HL-60/S4 (cell line): ENCODE data around the gene RPL35.
"Not testable (repeated sequence)": the region's sequence is repeated elsewhere in the genome, so short reads cannot be mapped to it uniquely, and the experiment has no call there.

Experiments
- in situ Hi-C: fragments of 300-500 bp; cut with MboI; formaldehyde crosslinking; loops from 2 replicates; pipeline ENCODE4 v1.14.3; 2022; ENCODE audit warnings: low sequenced_read_pairs

The RPL35 gene

DNA sequence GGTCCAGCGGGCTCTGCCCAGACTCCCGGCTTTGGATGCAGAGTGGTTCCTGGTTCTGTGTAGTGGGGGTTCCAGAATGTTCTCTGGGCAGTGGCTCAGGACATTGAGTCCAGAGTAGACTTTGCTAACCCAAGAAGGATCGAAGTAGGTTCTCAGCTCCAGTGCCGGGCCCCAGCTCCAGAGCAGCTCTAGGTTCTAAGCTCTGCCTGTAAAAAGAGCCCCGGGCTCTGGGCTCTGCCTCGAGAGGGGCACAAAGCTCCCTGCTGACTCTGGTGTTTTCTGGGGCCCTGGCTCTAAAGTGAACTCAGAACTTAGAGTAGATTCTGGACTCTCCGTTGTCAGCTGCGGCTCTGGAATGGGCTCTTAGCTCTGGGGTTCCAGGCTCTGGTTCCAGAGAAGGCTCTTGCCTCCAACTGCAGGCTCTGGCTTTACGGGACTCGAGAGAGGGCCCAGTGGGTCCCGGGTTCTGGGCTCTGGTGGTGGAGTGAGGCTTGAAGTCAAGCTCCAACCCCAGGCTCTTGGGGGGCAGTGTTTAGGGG lies 8.1 kb downstream of the RPL35 start:
- in situ Hi-C loops: no loop called here

- in situ Hi-C loops: no loop called here
Observed at GRCh38 chr9:124852829-124853531, 8.8 kb downstream of the RPL35 start, which contains the start of gene WDR38. Gene WDR38 (plus strand): TSS chr9:124853460. CDS start chr9:124853532, 72 bp downstream.

DNA sequence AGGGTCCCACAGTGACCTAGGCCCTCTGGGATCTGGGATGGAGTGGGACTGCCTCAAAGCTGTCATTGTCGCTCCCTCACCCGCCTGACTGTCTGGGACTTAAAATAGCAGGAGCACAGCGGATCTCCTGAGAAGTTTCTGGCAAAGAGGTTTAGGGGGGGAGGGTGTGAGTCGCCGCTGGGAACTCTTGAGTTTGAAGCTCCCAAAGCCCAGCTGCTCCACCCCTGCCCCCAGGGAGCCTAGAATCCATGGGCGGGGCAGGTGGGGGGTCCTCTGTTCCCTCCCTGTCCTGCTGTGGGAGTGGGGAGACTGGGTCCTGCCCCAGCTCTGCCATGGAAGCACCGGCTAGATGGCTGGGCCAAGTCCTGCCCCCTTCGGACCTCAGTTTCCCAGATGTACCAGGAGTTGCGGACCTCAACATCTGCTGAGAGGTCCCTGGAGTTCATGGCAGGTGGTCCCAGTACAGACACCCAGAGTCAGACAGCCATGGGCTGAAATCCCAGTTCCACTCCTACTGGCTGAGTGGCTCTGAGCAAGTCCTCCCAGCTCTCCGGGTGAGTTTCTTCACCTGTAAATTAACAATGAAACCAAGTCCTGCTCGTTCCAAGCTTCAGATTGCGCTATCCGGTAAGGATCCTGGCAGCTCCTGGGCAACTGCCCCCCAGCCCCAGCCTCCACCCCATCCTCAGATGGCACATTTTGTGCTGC lies 9.5 kb downstream of the RPL35 start:
- in situ Hi-C loops: no loop called here

DNA sequence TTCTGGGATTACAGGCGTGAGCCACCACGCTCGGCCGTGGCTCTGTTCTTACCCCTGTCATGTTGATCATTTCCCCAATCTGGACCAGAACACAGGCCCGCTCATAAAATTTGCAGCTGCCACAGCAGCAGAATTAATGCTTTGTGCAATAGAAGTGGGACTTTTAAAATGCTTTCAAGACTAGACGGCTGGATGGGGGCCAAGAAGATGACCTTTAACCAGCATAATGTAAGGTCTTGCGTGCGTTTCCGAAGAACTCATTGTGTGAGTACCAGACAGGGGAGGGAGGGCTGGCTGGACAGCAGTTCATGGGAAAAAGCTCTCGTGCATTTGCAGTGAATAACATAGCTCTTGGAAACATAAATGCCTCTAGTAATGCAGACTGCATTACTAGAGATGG lies 12.0 kb downstream of the RPL35 start:
- in situ Hi-C loops: no loop called here

- in situ Hi-C loops: no loop called here
Observed at GRCh38 chr9:124846969-124847368, 14.8 kb downstream of the RPL35 start.

DNA sequence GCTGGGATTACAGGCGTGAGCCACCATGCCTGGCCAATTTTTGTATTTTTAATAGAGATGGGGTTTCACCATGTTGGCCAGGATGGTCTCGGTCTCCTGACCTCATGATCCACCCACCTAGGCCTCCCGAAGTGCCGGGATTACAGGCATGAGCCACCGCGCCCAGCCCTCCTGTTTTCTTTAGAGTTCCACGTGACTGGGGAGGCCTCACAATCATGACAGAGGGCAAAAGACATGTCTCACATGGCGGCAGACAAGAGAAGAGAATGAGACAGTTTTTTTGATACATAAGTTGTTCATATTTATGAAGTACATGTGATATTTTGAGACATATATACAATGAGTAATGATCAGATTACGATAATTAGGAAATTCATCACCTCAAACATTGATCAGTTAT lies 15.3 kb downstream of the RPL35 start:
- in situ Hi-C loops: not testable (repeated sequence)

GRCh38 chr9:124844291-124844690 lies 17.5 kb downstream of the RPL35 start:
- in situ Hi-C loops: loop anchor here (5.0 kb wide), 1 partner anchor 72 kb away; the partner anchor contains the start of gene NR6A1

DNA sequence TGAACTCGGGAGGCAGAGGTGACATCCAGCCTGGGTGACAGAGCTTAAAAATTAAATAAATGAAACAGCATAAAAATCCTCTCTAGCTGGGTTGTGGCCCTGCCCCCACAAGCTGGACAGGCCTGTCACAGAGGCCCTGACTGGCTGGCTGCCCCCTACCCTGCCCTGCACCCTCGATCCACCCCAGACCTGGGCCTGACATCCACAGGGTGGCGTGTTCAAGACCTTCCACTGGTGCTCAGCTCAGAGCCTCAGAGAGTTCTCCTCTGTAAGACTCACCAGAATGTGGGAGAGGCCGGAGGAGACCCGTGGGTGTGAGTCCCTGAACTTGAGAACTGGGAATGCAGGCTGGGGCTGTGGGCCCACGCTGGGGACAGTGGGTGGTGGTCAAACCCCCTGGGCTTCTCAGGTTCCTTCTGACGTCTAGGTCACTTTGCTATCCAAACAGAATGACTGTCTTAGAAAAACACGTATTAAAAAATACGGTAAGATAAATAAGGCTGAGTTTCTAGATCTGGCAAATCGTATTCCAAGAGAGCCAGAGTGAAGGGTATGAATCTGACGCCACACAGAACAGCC lies 18.2 kb downstream of the RPL35 start:
- in situ Hi-C loops: loop anchor here (5.0 kb wide), 1 partner anchor 71 kb away; the partner anchor contains the start of gene NR6A1

- in situ Hi-C loops: loop anchor here (5.0 kb wide), 1 partner anchor 69 kb away; the partner anchor contains the start of gene NR6A1
Observed at GRCh38 chr9:124841075-124841821, 20.5 kb downstream of the RPL35 start.

- in situ Hi-C loops: loop anchor here (5.0 kb wide), 1 partner anchor 68 kb away; the partner anchor contains the start of gene NR6A1
Observed at GRCh38 chr9:124840300-124840833, 21.4 kb downstream of the RPL35 start.

GRCh38 chr9:124839612-124840299 lies 22.0 kb downstream of the RPL35 start:
- in situ Hi-C loops: loop anchor here (5.0 kb wide), 1 partner anchor 67 kb away; the partner anchor contains the start of gene NR6A1

GRCh38 chr9:124838567-124839275 lies 23.0 kb downstream of the RPL35 start:
- in situ Hi-C loops: not testable (repeated sequence)

GRCh38 chr9:124838132-124838531 lies 23.6 kb downstream of the RPL35 start:
- in situ Hi-C loops: not testable (repeated sequence)

- in situ Hi-C loops: no loop called here
Observed at GRCh38 chr9:124835026-124835557, 26.7 kb downstream of the RPL35 start.

GRCh38 chr9:124834591-124834990 lies 27.2 kb downstream of the RPL35 start:
- in situ Hi-C loops: no loop called here

- in situ Hi-C loops: no loop called here
Observed at GRCh38 chr9:124831642-124832364, 30.0 kb downstream of the RPL35 start.

GRCh38 chr9:124830593-124830992 lies 31.2 kb downstream of the RPL35 start:
- in situ Hi-C loops: no loop called here

- in situ Hi-C loops: no loop called here
Observed at GRCh38 chr9:124829334-124829669, 32.5 kb downstream of the RPL35 start.
